Activated CD8-positive, alpha-beta memory T cell treated with anti-CD3 and anti-CD28 coated beads, Interleukin-2, amount 50 U/mL, for 24 hours (primary cell): ENCODE results near the gene ENOPH1.

Source experiments
- DNase-seq: peaks from one replicate; pipeline ENCODE4 v3.0.0-alpha.2; 2020; ENCODE audit errors: extremely low read depth

Gene ENOPH1

DNA sequence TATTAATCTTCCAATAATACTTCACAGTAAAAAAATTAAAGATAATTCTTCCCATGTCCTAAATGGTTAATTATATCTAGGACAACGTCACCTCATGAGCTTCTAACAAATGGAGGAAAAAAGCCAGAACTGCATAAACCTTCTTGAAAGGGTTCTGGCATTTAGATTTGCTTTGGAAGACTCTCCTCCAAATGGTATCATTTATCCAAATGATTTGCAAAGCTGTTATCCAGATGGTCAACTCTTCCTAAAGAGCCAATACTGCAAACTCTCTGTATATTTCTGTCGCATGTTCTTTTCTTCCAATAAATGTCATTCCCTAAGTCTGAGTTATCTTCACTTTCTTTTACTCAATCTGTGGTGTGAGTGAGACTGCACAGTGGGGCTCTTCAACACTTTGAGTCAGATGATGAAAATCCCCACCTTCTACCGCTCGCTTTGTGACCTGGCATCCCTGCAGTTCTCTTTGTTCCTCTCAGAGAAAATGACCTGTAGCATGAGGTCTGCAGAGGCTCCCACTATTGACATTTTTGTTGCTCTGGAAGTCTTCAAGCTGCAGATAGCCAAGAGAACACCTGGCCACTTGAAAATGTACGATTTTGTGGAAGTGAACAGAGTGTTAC is 78.5 kb downstream of the ENOPH1 start:
- no peak for DNase-seq

DNA sequence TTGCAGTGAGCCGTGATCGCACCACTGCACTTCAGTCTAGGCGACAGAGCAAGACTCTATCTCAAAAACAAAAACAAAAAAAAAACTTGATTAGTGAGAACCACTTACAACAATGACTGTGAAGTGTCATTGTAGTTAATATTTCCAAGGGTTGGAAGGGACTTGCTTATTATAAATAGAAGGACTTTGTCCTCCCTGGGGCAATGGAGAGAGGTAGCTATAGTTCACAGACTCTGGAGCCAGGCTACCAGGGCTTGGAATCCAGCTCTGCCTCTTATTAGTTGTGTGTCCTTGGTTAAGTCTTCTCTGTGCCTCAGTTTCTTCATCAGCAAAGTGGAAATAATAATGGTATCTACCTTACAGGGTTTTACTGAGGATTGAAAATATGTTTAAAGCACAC is 79.8 kb downstream of the ENOPH1 start:
- no peak for DNase-seq
